Memory B cell (primary cell): ENCODE data around the gene NUP153.

Source experiments
- ATAC-seq: fragments of 150-1000 bp; cut with Tn5 transposase; 2 replicates; pipeline ENCODE4 v1.10.0; 2021; ENCODE audit warnings: low read depth, mild to moderate bottlenecking, moderate library complexity
- DNase-seq, 2 donors: peaks; one replicate each; pipeline ENCODE4 v3.0.0; 2022; ENCODE audit warnings: low spot score in 2 of 2
- H3K27ac Mint-ChIP-seq: one replicate; pipeline ENCODE4 v1.8.0; 2022; ENCODE audit warnings: mild to moderate bottlenecking, moderate library complexity, mixed read lengths
- H3K27me3 Mint-ChIP-seq: one replicate; pipeline ENCODE4 v1.8.0; 2022; ENCODE audit warnings: mixed read lengths
- H3K36me3 Mint-ChIP-seq: one replicate; pipeline ENCODE4 v1.8.0; 2022; ENCODE audit warnings: mild to moderate bottlenecking, mixed read lengths
- H3K4me1 Mint-ChIP-seq: one replicate; pipeline ENCODE4 v1.8.0; 2022; ENCODE audit warnings: mixed read lengths
- H3K4me3 Mint-ChIP-seq: one replicate; pipeline ENCODE4 v1.8.0; 2022; ENCODE audit warnings: mild to moderate bottlenecking, moderate library complexity, mixed read lengths
- H3K9me3 Mint-ChIP-seq: one replicate; pipeline ENCODE4 v1.8.0; 2022; ENCODE audit warnings: mixed read lengths

The NUP153 gene

GRCh38 chr6:17663226-17663625 is 43.5 kb downstream of the NUP153 start:
- H3K4me3 Mint-ChIP-seq: no peak overlapping the region
- no peak for ATAC-seq
- H3K36me3 Mint-ChIP-seq: peaks cover 33% of the 10 kb centered on the region
- peaks cover 4% of the 10 kb centered on the region for H3K4me1 Mint-ChIP-seq
- no peaks in the 10 kb centered on the region for H3K27me3 Mint-ChIP-seq
- H3K9me3 Mint-ChIP-seq: no peaks in the 10 kb centered on the region
- peak overlapping the region; percentile 53 for H3K27ac Mint-ChIP-seq
- DNase-seq: no peak

DNA sequence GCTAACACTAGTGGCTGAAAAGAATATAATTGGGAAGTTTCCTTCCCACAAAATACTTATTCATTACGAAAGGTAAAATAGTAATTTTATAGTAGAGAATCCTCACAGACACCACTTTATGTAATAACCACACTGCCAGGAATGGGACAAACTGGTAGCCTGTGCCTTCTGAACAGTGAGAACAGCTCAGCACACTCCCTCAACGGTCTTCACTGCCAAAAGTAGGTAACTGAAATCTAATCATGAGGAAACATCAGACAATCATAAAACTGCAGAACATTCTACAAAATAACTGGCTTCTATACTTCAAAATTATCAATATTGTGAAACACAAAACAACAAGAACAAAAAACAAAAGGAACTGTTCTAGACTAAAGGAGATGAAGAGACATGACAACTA is 44.1 kb downstream of the NUP153 start:
- ATAC-seq: no peak
- no peaks in the 10 kb centered on the region for H3K9me3 Mint-ChIP-seq
- H3K4me1 Mint-ChIP-seq: peaks cover 4% of the 10 kb centered on the region
- H3K27ac Mint-ChIP-seq: no peak overlapping the region
- no peak for DNase-seq
- H3K36me3 Mint-ChIP-seq: peaks cover 31% of the 10 kb centered on the region
- no peak overlapping the region for H3K4me3 Mint-ChIP-seq
- H3K27me3 Mint-ChIP-seq: no peaks in the 10 kb centered on the region

- Mint-ChIP-seq H3K27me3 (no peaks in the 10 kb centered on the region), H3K27ac (peak overlapping the region; percentile 47), H3K9me3 (no peaks in the 10 kb centered on the region), H3K36me3 (peaks cover 31% of the 10 kb centered on the region), H3K4me3 (no peak overlapping the region), H3K4me1 (no peaks in the 10 kb centered on the region)
- ATAC-seq: no peak
- DNase-seq: no peak
Measured at GRCh38 chr6:17656644-17657043, 50.1 kb downstream of the NUP153 start.

DNA sequence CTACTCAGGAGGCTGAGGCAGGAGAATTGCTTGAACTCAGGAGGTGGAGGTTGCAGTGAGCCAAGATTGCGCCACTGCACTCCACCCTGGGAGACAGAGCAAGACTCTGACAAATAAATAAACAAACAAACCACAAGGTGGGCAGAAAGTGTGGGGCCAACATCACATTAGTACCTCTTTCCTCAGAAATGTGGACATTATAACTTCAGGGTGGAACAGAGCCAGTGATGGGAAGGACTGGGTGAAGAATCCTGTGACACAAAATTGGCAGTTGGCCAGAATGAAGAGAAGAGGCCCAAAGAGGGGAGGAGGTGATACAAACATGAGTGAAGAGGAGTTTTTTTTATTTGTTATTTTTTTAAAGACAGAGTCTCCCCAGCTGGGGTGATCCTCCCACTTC is 50.6 kb downstream of the NUP153 start:
- H3K27ac Mint-ChIP-seq: no peak overlapping the region
- peaks cover 28% of the 10 kb centered on the region for H3K36me3 Mint-ChIP-seq
- H3K9me3 Mint-ChIP-seq: no peaks in the 10 kb centered on the region
- H3K4me1 Mint-ChIP-seq: no peaks in the 10 kb centered on the region
- no peak for DNase-seq
- no peaks in the 10 kb centered on the region for H3K27me3 Mint-ChIP-seq
- no peak for ATAC-seq
- H3K4me3 Mint-ChIP-seq: no peak overlapping the region

DNA sequence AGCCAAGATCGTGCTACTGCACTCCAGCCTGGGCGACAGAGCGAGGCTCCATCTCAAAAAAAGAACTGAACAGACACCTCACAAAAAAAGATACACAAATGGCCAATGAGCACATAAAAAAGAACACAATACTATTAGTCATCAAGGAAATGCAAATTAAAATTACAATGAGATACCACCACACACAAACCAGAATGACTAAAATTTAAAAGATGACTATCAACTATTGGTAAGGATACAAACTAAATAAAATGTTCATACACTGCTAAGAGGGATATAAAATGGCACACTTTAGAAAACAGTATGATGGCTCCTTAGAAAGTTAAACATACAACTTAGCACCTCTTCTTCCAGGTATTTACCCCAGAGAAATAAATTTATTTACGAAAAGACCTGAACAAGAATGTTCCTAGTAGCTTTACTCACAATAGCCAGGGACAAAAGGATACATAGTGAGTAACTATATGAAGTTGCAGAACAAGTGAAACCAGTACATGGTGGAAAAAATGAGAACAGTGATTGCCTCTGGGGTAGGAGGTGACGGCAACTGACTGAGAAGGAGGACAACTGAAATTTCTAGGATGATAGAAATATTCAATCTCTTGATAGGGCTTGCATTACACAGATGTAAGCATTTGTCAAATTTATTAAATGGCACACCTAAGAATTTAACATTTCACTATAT is 53.4 kb downstream of the NUP153 start:
- Mint-ChIP-seq H3K36me3 (peaks cover 33% of the 10 kb centered on the region), H3K9me3 (no peaks in the 10 kb centered on the region), H3K4me3 (no peak overlapping the region), H3K27ac (no peak overlapping the region), H3K4me1 (peaks cover 8% of the 10 kb centered on the region), H3K27me3 (no peaks in the 10 kb centered on the region)
- no peak for DNase-seq
- ATAC-seq: no peak

DNA sequence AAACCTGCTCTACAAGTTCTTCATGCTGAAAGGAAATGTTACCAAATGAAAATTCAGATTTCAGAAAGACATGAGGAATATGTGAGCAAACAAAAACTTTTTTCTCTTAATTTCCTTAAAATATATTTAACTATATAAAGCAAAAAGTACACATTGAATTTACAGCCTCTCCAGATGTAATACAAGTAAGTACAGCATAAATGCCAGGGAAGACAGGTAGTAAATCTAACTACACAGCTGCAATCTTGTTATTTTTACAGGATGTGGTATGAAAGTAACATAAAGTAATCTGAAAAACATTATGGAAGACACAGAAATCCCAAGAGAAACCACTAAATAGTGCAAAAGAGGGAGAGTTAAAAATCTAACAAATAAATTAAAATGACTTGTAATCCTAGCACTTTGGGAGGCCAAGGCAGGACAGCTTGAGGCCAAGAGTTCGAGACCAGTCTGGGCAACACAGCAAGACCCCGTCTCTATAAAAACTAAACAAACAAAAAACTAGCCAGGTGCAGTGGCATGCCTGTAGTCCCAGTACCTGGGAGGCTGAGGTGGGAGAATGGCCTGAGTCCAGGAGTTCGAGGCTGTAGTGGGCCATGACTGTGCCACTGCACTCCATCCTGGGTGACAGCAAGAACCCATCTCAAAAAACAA is 55.9 kb downstream of the NUP153 start:
- peaks cover 38% of the 10 kb centered on the region for H3K36me3 Mint-ChIP-seq
- ATAC-seq (no peak), DNase-seq (no peak)
- no peaks in the 10 kb centered on the region for H3K9me3 Mint-ChIP-seq
- H3K27ac Mint-ChIP-seq: no peak overlapping the region
- H3K27me3 Mint-ChIP-seq: no peaks in the 10 kb centered on the region
- H3K4me1 Mint-ChIP-seq: peaks cover 8% of the 10 kb centered on the region
- no peak overlapping the region for H3K4me3 Mint-ChIP-seq

- Mint-ChIP-seq H3K27me3 (no peaks in the 10 kb centered on the region), H3K9me3 (no peaks in the 10 kb centered on the region), H3K36me3 (peaks cover 38% of the 10 kb centered on the region), H3K4me1 (peaks cover 8% of the 10 kb centered on the region), H3K27ac (no peak overlapping the region), H3K4me3 (no peak overlapping the region)
- DNase-seq (no peak), ATAC-seq (no peak)
Measured at GRCh38 chr6:17648745-17649144, 58.0 kb downstream of the NUP153 start.

DNA sequence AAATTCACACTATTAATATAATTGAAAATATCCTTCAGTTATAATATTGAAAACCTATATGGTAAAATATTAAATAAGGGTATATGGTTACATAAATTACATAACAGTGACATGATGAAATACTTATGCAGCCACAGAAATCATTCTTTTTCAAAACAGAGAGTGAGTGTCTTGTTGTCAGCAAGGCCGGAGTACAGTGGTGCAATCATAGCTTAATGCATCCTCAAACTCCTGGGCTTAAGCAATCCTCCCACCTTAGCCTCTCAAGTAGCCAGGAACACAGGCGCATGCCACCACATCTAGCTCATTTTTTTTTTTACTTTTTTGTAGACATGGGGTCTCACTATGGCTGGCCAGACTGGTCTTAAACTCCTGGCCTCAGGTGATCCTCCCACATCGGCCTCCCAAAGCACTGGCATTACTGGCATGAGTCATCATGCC is 66.2 kb downstream of the NUP153 start:
- H3K27me3 Mint-ChIP-seq: no peaks in the 10 kb centered on the region
- peaks cover 54% of the 10 kb centered on the region for H3K36me3 Mint-ChIP-seq
- H3K4me1 Mint-ChIP-seq: peaks cover 6% of the 10 kb centered on the region
- no peak overlapping the region for H3K27ac Mint-ChIP-seq
- no peak overlapping the region for H3K4me3 Mint-ChIP-seq
- DNase-seq: no peak
- no peak for ATAC-seq
- H3K9me3 Mint-ChIP-seq: no peaks in the 10 kb centered on the region

DNA sequence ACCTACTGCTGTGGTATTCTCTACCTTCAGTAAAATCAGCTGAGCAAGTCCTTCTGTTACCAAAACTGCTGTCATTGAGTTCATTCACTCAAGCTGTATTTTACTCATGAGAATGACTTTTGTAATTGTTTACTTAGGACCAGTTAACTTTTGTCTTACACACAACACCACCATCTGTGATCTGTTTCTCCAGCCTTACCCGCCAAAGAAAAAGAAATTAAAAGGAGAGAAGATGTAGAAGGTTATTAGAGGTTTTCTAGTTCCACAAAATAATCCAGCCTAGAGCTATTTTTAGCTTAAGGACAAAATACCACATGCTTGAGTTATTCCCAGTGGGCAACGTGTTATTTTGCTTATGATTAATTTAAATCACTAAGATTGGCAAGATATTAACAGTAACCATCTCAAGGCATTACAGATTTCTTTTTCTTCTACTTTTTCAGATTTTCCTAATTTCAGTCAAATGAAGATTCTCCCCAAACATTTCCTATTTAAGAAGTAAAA is 68.5 kb downstream of the NUP153 start:
- no peak overlapping the region for H3K27ac Mint-ChIP-seq
- H3K9me3 Mint-ChIP-seq: no peaks in the 10 kb centered on the region
- peaks cover 14% of the 10 kb centered on the region for H3K4me1 Mint-ChIP-seq
- no peak overlapping the region for H3K4me3 Mint-ChIP-seq
- no peaks in the 10 kb centered on the region for H3K27me3 Mint-ChIP-seq
- peaks cover 44% of the 10 kb centered on the region for H3K36me3 Mint-ChIP-seq
- no peak for DNase-seq
- ATAC-seq: no peak

GRCh38 chr6:17635568-17635967 is 71.2 kb downstream of the NUP153 start:
- no peak overlapping the region for H3K4me3 Mint-ChIP-seq
- peaks cover 17% of the 10 kb centered on the region for H3K4me1 Mint-ChIP-seq
- peak overlapping the region; percentile 50 for H3K27ac Mint-ChIP-seq
- no peak for DNase-seq
- H3K36me3 Mint-ChIP-seq: peaks cover 33% of the 10 kb centered on the region
- no peaks in the 10 kb centered on the region for H3K9me3 Mint-ChIP-seq
- ATAC-seq: no peak
- H3K27me3 Mint-ChIP-seq: no peaks in the 10 kb centered on the region

GRCh38 chr6:17633465-17634188 is 73.1 kb downstream of the NUP153 start:
- ATAC-seq: no peak
- peaks cover 35% of the 10 kb centered on the region for H3K4me1 Mint-ChIP-seq
- H3K4me3 Mint-ChIP-seq: no peak overlapping the region
- no peaks in the 10 kb centered on the region for H3K27me3 Mint-ChIP-seq
- H3K9me3 Mint-ChIP-seq: no peaks in the 10 kb centered on the region
- no peak for DNase-seq
- H3K27ac Mint-ChIP-seq: peak overlapping the region; percentile 65
- peaks cover 36% of the 10 kb centered on the region for H3K36me3 Mint-ChIP-seq

DNA sequence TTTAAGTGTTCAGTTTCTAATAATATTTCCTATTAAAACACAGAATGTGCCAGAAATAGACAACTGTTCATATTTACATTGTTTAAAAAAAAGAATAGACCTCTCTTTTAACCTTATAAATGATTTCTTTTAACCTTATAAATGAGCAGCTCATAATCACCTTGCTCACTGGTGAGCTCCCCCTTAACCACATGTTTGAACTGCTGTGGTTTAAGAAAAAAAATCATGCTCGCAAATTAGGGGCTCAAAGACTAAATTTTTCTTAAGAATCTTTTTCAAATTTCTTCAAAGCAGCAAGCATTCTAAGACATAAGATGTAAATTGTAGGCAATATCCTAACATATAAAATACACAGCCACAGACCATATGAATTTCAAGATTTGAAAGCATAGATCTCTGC is 73.8 kb downstream of the NUP153 start:
- H3K9me3 Mint-ChIP-seq: no peaks in the 10 kb centered on the region
- no peaks in the 10 kb centered on the region for H3K27me3 Mint-ChIP-seq
- ATAC-seq (no peak), DNase-seq (no peak)
- peaks cover 33% of the 10 kb centered on the region for H3K4me1 Mint-ChIP-seq
- peak overlapping the region; percentile 65 for H3K27ac Mint-ChIP-seq
- peaks cover 31% of the 10 kb centered on the region for H3K36me3 Mint-ChIP-seq
- no peak overlapping the region for H3K4me3 Mint-ChIP-seq

GRCh38 chr6:17630511-17631073 is 76.1 kb downstream of the NUP153 start:
- Mint-ChIP-seq H3K27ac (peak overlapping the region; percentile 69), H3K27me3 (no peaks in the 10 kb centered on the region), H3K36me3 (peaks cover 21% of the 10 kb centered on the region), H3K4me3 (no peak overlapping the region), H3K4me1 (peaks cover 33% of the 10 kb centered on the region), H3K9me3 (no peaks in the 10 kb centered on the region)
- DNase-seq (no peak), ATAC-seq (no peak)
